ENCODE data around the gene CD19. TPM values are rescaled to one million over a fixed set of nuclear protein-coding genes. Genes with fewer than 3 reads are reported as not detected.

Gene CD19
- total RNA-seq, 1 donor from 2014 or later, result not detected

DNA sequence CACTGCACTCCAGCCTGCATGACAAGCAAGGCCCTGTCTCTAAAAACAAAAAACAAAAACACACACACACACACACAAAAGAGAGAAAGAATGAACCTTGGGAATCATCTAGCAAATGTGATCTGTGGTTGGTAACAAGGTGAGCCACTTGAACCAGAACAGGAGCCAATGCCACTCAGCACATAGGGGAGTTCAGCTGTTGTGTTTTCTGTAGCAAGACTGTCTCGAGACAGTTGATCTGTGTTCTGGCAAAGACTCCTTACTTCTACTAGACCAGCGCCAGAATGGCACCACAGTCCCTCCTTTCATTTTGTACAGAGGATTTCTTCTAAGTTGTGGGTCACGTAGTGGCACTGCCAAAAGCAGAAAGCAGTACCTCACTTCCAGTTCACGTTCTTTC is 32.8 kb upstream of the CD19 start:
- no peaks in the 10 kb centered on the region for H3K36me3 Mint-ChIP-seq (ENCODE audit: unreplicated experiment)
- H3K27me3 Mint-ChIP-seq (ENCODE audit: unreplicated experiment), result no peaks in the 10 kb centered on the region
- H3K4me1 Mint-ChIP-seq (ENCODE audit: unreplicated experiment), result no peaks in the 10 kb centered on the region
- no peak for DNase-seq (ENCODE audit: extremely low spot score, unreplicated experiment)
- TF ChIP-seq, protein P1, sequence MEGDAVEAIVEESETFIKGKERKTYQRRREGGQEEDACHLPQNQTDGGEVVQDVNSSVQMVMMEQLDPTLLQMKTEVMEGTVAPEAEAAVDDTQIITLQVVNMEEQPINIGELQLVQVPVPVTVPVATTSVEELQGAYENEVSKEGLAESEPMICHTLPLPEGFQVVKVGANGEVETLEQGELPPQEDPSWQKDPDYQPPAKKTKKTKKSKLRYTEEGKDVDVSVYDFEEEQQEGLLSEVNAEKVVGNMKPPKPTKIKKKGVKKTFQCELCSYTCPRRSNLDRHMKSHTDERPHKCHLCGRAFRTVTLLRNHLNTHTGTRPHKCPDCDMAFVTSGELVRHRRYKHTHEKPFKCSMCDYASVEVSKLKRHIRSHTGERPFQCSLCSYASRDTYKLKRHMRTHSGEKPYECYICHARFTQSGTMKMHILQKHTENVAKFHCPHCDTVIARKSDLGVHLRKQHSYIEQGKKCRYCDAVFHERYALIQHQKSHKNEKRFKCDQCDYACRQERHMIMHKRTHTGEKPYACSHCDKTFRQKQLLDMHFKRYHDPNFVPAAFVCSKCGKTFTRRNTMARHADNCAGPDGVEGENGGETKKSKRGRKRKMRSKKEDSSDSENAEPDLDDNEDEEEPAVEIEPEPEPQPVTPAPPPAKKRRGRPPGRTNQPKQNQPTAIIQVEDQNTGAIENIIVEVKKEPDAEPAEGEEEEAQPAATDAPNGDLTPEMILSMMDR (IDR thresholded peaks at IDR 0.05), result no peak
- H3K27ac Mint-ChIP-seq (ENCODE audit: unreplicated experiment), result no peak overlapping the region
- H3K9me3 Mint-ChIP-seq (ENCODE audit: unreplicated experiment), result no peaks in the 10 kb centered on the region
- H3K4me3 Mint-ChIP-seq (ENCODE audit: unreplicated experiment), result no peak overlapping the region

DNA sequence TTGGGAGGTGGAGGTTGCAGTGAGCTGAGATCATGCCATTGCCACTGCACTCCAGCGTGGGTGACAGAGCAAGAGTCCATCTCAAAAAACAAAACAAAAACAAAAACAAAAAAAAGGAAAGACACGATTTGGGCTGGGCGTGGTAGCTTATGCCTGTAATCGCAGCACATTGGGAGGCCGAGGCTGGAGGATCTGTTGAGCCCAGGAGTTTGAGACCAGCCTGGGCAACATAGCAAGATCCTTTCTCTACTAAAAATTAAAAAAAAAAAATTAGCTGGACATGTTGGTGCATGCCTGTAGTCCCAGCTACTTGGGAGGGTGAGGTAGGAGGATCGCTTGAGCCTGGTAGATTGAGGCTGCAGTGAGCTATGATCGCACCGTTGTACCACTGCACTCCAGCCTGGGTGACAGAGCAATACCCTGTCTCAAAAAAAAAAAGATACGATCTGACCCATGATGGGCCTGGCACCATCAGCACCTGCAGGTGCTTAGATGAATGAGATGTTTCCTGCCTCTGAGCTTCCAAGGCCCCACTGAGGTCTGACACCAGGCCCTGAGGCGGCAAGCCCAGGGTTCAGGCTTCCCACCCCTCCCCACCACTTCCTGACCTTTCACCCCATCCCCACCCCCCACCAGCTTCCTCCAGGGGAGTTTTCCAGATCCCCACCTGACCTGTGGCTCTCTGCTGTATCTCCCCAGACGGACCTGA is 31.7 kb upstream of the CD19 start:
- Mint-ChIP-seq H3K36me3 (ENCODE audit: unreplicated experiment) (no peaks in the 10 kb centered on the region), H3K9me3 (ENCODE audit: unreplicated experiment) (no peaks in the 10 kb centered on the region), H3K27ac (ENCODE audit: unreplicated experiment) (no peak overlapping the region), H3K4me3 (ENCODE audit: unreplicated experiment) (no peak overlapping the region), H3K4me1 (ENCODE audit: unreplicated experiment) (no peaks in the 10 kb centered on the region), H3K27me3 (ENCODE audit: unreplicated experiment) (no peaks in the 10 kb centered on the region)
- no peak for DNase-seq (ENCODE audit: extremely low spot score, unreplicated experiment)
- TF ChIP-seq, protein P1 (IDR thresholded peaks at IDR 0.05), result no peak

DNA sequence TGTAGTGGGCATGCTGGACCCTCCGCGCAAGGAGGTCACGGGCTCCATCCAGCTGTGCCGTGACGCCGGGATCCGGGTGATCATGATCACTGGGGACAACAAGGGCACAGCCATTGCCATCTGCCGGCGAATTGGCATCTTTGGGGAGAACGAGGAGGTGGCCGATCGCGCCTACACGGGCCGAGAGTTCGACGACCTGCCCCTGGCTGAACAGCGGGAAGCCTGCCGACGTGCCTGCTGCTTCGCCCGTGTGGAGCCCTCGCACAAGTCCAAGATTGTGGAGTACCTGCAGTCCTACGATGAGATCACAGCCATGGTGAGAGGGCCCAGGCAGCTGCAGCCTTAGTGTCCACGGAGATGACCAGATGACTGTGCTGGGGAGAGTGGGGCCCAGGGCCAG is 31.2 kb upstream of the CD19 start:
- Mint-ChIP-seq H3K4me1 (ENCODE audit: unreplicated experiment) (no peaks in the 10 kb centered on the region), H3K27me3 (ENCODE audit: unreplicated experiment) (no peaks in the 10 kb centered on the region), H3K4me3 (ENCODE audit: unreplicated experiment) (no peak overlapping the region), H3K27ac (ENCODE audit: unreplicated experiment) (no peak overlapping the region), H3K36me3 (ENCODE audit: unreplicated experiment) (no peaks in the 10 kb centered on the region), H3K9me3 (ENCODE audit: unreplicated experiment) (no peaks in the 10 kb centered on the region)
- TF ChIP-seq, protein P1 (IDR thresholded peaks at IDR 0.05), result no peak
- no peak for DNase-seq (ENCODE audit: extremely low spot score, unreplicated experiment)

DNA sequence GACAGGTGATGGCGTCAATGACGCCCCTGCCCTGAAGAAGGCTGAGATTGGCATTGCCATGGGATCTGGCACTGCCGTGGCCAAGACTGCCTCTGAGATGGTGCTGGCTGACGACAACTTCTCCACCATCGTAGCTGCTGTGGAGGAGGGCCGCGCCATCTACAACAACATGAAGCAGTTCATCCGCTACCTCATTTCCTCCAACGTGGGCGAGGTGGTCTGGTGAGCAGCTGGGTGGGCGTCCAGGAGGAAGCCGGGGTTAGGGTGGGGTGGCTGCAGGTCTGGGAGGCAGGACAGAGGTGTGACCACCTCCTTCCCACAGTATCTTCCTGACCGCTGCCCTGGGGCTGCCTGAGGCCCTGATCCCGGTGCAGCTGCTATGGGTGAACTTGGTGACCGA is 29.9 kb upstream of the CD19 start:
- H3K27me3 Mint-ChIP-seq (ENCODE audit: unreplicated experiment), result no peaks in the 10 kb centered on the region
- TF ChIP-seq, protein P1 (IDR thresholded peaks at IDR 0.05), result no peak
- H3K36me3 Mint-ChIP-seq (ENCODE audit: unreplicated experiment), result no peaks in the 10 kb centered on the region
- no peaks in the 10 kb centered on the region for H3K9me3 Mint-ChIP-seq (ENCODE audit: unreplicated experiment)
- H3K4me1 Mint-ChIP-seq (ENCODE audit: unreplicated experiment), result no peaks in the 10 kb centered on the region
- no peak overlapping the region for H3K27ac Mint-ChIP-seq (ENCODE audit: unreplicated experiment)
- no peak for DNase-seq (ENCODE audit: extremely low spot score, unreplicated experiment)
- no peak overlapping the region for H3K4me3 Mint-ChIP-seq (ENCODE audit: unreplicated experiment)

DNA sequence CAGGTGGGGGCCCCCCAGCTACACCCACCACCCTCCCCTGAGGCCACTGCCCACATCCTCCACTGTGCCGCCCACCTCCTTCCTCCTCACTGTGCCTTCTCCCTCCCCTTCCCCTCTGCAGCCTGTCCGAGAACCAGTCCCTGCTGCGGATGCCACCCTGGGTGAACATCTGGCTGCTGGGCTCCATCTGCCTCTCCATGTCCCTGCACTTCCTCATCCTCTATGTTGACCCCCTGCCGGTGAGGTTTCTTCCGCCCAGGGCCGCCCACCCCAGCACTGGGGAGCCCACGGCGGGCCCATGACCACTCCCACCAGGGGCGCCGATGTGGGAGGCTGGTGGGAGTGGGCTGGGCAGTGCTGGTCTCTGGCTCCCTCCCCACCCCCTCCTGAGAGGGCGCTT is 28.9 kb upstream of the CD19 start:
- TF ChIP-seq, protein P1 (IDR thresholded peaks at IDR 0.05), result no peak
- Mint-ChIP-seq H3K27me3 (ENCODE audit: unreplicated experiment) (no peaks in the 10 kb centered on the region), H3K27ac (ENCODE audit: unreplicated experiment) (no peak overlapping the region), H3K4me1 (ENCODE audit: unreplicated experiment) (no peaks in the 10 kb centered on the region), H3K9me3 (ENCODE audit: unreplicated experiment) (no peaks in the 10 kb centered on the region), H3K36me3 (ENCODE audit: unreplicated experiment) (no peaks in the 10 kb centered on the region), H3K4me3 (ENCODE audit: unreplicated experiment) (no peak overlapping the region)
- DNase-seq (ENCODE audit: extremely low spot score, unreplicated experiment), result no peak
